DMS79 (cell line): ENCODE data around the gene KIDINS220.
A peak's percentile ranks its signal among the peaks of the same experiment; 100 is the strongest.

Experiments
- DNase-seq: peaks from one replicate; lab custom pipeline; 2025; lab: John Stamatoyannopoulos, UW

The KIDINS220 gene

GRCh38 chr2:8836971-8837794 lies at the start of gene KIDINS220:
Gene KIDINS220, minus strand, starts transcription at chr2:8837613. Its CDS starts 10,520 bp downstream, at chr2:8827093.
- DNase-seq = peak; percentile 51

- no peak for DNase-seq
Measured at GRCh38 chr2:8886876-8887275, 49.5 kb upstream of the KIDINS220 start.

GRCh38 chr2:8886202-8886518 lies 48.7 kb upstream of the KIDINS220 start:
- no peak for DNase-seq

GRCh38 chr2:8885449-8886201 lies 48.2 kb upstream of the KIDINS220 start:
- no peak for DNase-seq

- no peak for DNase-seq
Measured at GRCh38 chr2:8884812-8885211, 47.4 kb upstream of the KIDINS220 start.

GRCh38 chr2:8882094-8882493 lies 44.7 kb upstream of the KIDINS220 start:
- DNase-seq = no peak

- DNase-seq = no peak
Measured at GRCh38 chr2:8877894-8878293, 40.5 kb upstream of the KIDINS220 start.

GRCh38 chr2:8877332-8877731 lies 39.9 kb upstream of the KIDINS220 start:
- no peak for DNase-seq

GRCh38 chr2:8876628-8877027 lies 39.2 kb upstream of the KIDINS220 start:
- no peak for DNase-seq

- no peak for DNase-seq
Measured at GRCh38 chr2:8872821-8873432, 35.5 kb upstream of the KIDINS220 start.

GRCh38 chr2:8870441-8870840 lies 33.0 kb upstream of the KIDINS220 start:
- DNase-seq = no peak

GRCh38 chr2:8867363-8867762 lies 29.9 kb upstream of the KIDINS220 start:
- DNase-seq = no peak

- no peak for DNase-seq
Measured at GRCh38 chr2:8863331-8863953, 26.0 kb upstream of the KIDINS220 start.

- no peak for DNase-seq
Measured at GRCh38 chr2:8862230-8862629, 24.8 kb upstream of the KIDINS220 start.

GRCh38 chr2:8861797-8862196 lies 24.4 kb upstream of the KIDINS220 start:
- DNase-seq = no peak

GRCh38 chr2:8860239-8860638 lies 22.8 kb upstream of the KIDINS220 start:
- no peak for DNase-seq

GRCh38 chr2:8858910-8859309 lies 21.5 kb upstream of the KIDINS220 start:
- no peak for DNase-seq

GRCh38 chr2:8858264-8858663 lies 20.9 kb upstream of the KIDINS220 start:
- DNase-seq = no peak

- DNase-seq = no peak
Measured at GRCh38 chr2:8857709-8858108, 20.3 kb upstream of the KIDINS220 start.

- no peak for DNase-seq
Measured at GRCh38 chr2:8856176-8856575, 18.8 kb upstream of the KIDINS220 start.

- DNase-seq = peak; percentile 5
Measured at GRCh38 chr2:8855010-8855409, 17.6 kb upstream of the KIDINS220 start.

- DNase-seq = no peak
Measured at GRCh38 chr2:8853426-8853825, 16.0 kb upstream of the KIDINS220 start.
